SHP77 treated with DMSO at 0.1 percent for 48 hours (cell line): ENCODE measurements around the gene LRP10.
"Not testable (repeated sequence)": the region's sequence is repeated elsewhere in the genome, so short reads cannot be mapped to it uniquely, and the experiment has no call there.

Source experiments
- DNase-seq: peaks from one replicate; lab custom pipeline; 2025; lab: John Stamatoyannopoulos, UW

LRP10 gene

DNA sequence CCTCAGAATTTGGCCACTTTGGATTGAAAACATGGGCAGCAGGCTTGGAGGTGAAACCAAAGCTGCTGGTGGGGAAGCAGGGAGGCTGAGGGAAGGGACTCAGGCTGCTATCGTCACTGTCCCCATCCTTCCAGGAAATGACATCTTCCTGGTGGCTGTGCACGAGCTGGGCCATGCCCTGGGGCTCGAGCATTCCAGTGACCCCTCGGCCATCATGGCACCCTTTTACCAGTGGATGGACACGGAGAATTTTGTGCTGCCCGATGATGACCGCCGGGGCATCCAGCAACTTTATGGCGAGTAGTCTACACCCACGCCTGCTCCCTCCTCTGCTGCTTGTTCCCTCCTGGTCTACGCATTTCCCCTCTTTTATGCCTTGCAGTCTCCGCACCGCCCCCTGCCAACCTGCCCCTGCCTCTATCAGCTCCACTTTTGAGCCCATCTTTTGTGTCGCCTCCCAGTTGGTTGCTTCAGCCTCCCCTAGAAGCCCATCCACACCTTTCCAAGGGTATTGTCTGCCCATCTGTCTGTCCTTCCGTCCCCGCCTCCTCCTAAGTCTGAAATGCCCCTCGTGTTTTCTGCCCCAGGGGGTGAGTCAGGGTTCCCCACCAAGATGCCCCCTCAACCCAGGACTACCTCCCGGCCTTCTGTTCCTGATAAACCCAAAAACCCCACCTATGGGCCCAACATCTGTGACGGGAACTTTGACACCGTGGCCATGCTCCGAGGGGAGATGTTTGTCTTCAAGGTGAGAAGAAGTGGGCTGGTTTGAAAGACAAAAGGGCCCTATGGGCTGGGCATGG is 28.2 kb upstream of the LRP10 start:
- DNase-seq, result no peak

- DNase-seq, result no peak
Measured at GRCh38 chr14:22844221-22845102, 27.1 kb upstream of the LRP10 start.

- no peak for DNase-seq
Measured at GRCh38 chr14:22845103-22845394, 26.5 kb upstream of the LRP10 start.

DNA sequence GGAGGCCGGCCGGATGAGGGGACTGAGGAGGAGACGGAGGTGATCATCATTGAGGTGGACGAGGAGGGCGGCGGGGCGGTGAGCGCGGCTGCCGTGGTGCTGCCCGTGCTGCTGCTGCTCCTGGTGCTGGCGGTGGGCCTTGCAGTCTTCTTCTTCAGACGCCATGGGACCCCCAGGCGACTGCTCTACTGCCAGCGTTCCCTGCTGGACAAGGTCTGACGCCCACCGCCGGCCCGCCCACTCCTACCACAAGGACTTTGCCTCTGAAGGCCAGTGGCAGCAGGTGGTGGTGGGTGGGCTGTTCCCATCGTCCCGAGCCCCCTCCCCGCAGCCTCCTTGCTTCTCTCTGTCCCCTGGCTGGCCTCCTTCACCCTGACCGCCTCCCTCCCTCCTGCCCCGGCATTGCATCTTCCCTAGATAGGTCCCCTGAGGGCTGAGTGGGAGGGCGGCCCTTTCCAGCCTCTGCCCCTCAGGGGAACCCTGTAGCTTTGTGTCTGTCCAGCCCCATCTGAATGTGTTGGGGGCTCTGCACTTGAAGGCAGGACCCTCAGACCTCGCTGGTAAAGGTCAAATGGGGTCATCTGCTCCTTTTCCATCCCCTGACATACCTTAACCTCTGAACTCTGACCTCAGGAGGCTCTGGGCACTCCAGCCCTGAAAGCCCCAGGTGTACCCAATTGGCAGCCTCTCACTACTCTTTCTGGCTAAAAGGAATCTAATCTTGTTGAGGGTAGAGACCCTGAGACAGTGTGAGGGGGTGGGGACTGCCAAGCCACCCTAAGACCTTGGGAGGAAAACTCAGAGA is 25.5 kb upstream of the LRP10 start:
- DNase-seq, result no peak

GRCh38 chr14:22846811-22847307 is 24.7 kb upstream of the LRP10 start:
- DNase-seq, result no peak

GRCh38 chr14:22847661-22848341 is 23.7 kb upstream of the LRP10 start:
- no peak for DNase-seq

DNA sequence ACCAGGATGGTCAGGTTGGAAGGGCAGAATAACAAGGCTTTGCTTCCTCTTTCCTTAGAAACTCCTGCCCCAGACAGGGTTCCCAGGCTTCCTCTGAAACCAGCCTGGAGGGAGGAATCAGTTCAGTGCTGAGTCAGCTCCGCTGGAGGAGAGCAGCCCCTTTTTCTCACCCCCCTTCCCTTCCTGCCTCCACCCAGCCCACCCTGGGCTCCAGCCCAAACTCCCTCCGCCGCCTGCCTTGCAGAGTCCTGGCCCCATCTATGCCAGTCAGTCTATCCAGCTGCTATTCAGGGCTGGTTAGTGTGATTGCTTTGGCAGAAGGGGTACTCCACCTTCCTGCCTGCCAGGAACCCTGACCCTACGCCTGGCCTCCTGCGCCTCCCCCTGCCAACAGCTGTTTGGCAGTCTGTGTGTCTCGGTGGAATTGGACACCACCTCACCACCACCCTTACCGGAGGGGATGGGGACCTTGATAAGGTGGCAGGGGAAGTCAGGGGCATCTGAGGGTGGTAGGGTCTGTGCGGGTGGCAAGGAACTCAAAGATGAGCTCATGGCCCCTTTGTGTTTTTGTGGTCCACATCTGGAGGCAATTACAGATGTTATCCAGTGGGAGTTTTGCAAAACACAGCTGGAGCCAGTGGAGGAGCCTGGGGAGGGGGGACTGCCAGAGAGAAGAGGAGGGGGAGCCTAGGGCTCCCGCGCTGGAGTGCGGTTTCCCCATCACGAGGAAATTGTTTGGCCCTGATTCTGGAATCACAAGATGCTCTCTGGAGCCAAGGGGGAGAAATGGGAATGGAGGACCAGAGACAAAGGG is 23.0 kb upstream of the LRP10 start:
- no peak for DNase-seq

GRCh38 chr14:22849212-22849819 is 22.2 kb upstream of the LRP10 start:
- no peak for DNase-seq

- DNase-seq, result no peak
Measured at GRCh38 chr14:22850944-22851764, 20.4 kb upstream of the LRP10 start.

- DNase-seq, result not testable (repeated sequence)
Measured at GRCh38 chr14:22852178-22852577, 19.4 kb upstream of the LRP10 start.

DNA sequence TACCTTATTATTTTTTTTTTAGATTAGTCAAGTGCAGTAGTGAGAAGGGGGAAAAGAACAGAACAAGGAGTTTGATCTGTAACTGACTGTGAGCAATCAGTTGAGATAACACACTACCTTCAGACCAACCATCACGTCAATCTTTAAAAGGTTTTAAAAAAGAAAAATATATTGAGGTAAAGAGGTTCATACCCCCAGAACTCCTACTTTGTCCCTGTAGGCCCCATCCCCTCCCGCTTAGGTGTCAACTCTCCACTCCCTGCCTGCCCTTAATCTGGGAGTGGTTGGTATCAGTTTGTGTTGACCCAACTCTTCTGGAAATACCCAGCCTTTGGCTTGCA is 19.0 kb upstream of the LRP10 start:
- DNase-seq, result no peak

- DNase-seq, result peak; percentile 39
Measured at GRCh38 chr14:22852940-22853767, 18.4 kb upstream of the LRP10 start.

GRCh38 chr14:22854296-22854695 is 17.2 kb upstream of the LRP10 start:
- DNase-seq, result not testable (repeated sequence)

GRCh38 chr14:22854963-22855724 is 16.4 kb upstream of the LRP10 start:
- DNase-seq, result no peak

- DNase-seq, result no peak
Measured at GRCh38 chr14:22856428-22856827, 15.1 kb upstream of the LRP10 start.

- not testable (repeated sequence) for DNase-seq
Measured at GRCh38 chr14:22860377-22860776, 11.2 kb upstream of the LRP10 start.

DNA sequence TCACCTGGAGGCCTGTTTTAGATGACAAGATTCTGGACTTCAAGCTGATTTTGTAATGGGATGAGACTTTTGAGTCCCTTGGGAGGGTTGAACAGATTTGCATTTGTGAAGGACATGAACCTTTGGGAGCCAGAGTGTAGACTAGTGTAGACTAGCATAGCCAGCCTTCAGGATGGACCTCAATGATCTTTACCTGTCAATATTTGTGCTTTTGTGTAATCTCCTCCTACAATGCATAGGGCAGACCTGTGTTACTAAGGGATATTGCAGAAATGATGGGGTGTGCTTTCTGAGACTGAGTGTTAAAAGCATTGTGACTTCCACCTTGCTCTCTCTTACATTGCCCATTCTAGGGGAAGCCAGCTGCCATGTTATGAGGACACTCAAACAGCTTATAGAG is 9.9 kb upstream of the LRP10 start:
- DNase-seq, result no peak

DNA sequence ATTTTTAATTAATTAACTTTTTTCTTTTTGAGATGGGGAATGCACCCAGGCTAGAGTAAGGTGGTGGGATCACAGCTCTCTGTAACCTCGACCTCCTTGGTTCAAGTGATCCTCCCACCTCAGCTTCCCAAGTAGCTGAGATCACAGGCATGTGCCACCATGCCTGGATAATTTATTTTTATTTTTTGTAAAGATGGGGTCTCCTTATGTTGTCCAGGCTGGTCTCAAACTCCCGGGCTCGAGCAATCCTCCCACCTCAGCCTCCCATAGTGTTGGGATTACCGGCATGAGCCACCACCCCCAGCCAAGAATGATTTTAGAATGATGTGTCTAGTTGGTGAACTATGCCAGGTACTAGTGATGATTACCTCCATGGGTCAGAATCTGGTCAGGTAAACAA is 6.6 kb upstream of the LRP10 start:
- DNase-seq, result no peak
